B cell (primary cell): ENCODE measurements around the gene RAB3IL1. TPM values are rescaled to one million over a fixed set of nuclear protein-coding genes. Genes with fewer than 3 reads are reported as not detected.

ENCODE experiments used
- ATAC-seq: fragments of 200-7000 bp; cut with Tn5 transposase; one replicate; pipeline ENCODE4 v1.10.0; 2021; ENCODE audit warnings: low read depth, mild to moderate bottlenecking, moderate number of reproducible peaks, moderate library complexity
- CTCF ChIA-PET: fragments of 350-600 bp; sonication (Branson Sonifier 250); formaldehyde crosslinking; loops from one replicate; lab custom pipeline; 2021; ENCODE audit warnings: antibody characterized with exemption, inconsistent platforms; lab: Charles Lee
- POLR2A ChIA-PET: fragments of 350-600 bp; sonication (Branson Sonifier 250); formaldehyde crosslinking; loops from one replicate; lab custom pipeline; 2021; ENCODE audit warnings: antibody characterized with exemption; lab: Charles Lee
- DNase-seq: peaks from one replicate; pipeline ENCODE4 v3.0.0; 2013
- H2AFZ ChIP-seq: 2 replicates; pipeline ENCODE4 v1.6.1; 2012; ENCODE audit warnings: mild to moderate bottlenecking, low read depth, low read length; ENCODE audit not compliant: insufficient read depth, poor library complexity, severe bottlenecking
- H3K27ac ChIP-seq, 2 donors: 1 replicate in 1 of 2; 2 replicates in 1 of 2; pipeline ENCODE4 v1.5.1; 2012 to 2013; ENCODE audit warnings: low read length in 2 of 2, mild to moderate bottlenecking in 2 of 2, moderate library complexity in 1 of 2
- H3K27me3 ChIP-seq, 4 experiments: fragments of 200-600 bp in 1 of 4; sonication (generic) in 1 of 4; replicated peaks in 1 of 4; 1 replicate in 2 of 4; 2 replicates in 2 of 4; pipeline versions ENCODE4 v1.6.1 to v1.7.0; 2013 to 2016; ENCODE audit warnings: low read length in 3 of 4, mild to moderate bottlenecking in 2 of 4, mixed read lengths in 1 of 4, moderate library complexity in 1 of 4; ENCODE audit not compliant: insufficient read depth in 4 of 4, control insufficient read depth in 3 of 4; ENCODE audit errors: control extremely low read depth in 1 of 4
- H3K36me3 ChIP-seq, 2 experiments: replicated peaks in 1 of 2; 1 replicate in 1 of 2; 2 replicates in 1 of 2; pipeline versions ENCODE4 v1.6.1 to v1.7.1; 2013; ENCODE audit warnings: low read length in 1 of 2; ENCODE audit not compliant: insufficient read depth in 2 of 2, control insufficient read depth in 1 of 2; ENCODE audit errors: control extremely low read depth in 1 of 2, extremely low read depth in 1 of 2
- H3K4me1 ChIP-seq, 2 donors: fragments of 200-600 bp in 1 of 2; sonication (generic) in 1 of 2; 1 replicate in 1 of 2; 2 replicates in 1 of 2; pipeline versions ENCODE4 v1.5.1 to v1.6.1; 2013 to 2017; ENCODE audit warnings: low read length in 2 of 2; ENCODE audit not compliant: control insufficient read depth in 2 of 2, insufficient read depth in 2 of 2
- H3K4me2 ChIP-seq: replicated peaks from 2 replicates; pipeline ENCODE3; 2012; ENCODE audit warnings: mild to moderate bottlenecking, low read depth, low read length; ENCODE audit not compliant: poor library complexity, severe bottlenecking
- H3K4me3 ChIP-seq, 5 experiments: fragments of 200-600 bp in 1 of 5; sonication (generic) in 1 of 5; 1 replicate in 3 of 5; 2 replicates in 2 of 5; pipeline versions ENCODE4 v1.5.1 to v1.7.0; 2011 to 2016; ENCODE audit warnings: low read length in 4 of 5, mild to moderate bottlenecking in 4 of 5, low read depth in 2 of 5, control low read depth in 1 of 5, moderate library complexity in 1 of 5; ENCODE audit not compliant: insufficient read depth in 1 of 5; ENCODE audit errors: control extremely low read depth in 1 of 5, extremely low read depth in 1 of 5
- H3K79me2 ChIP-seq: fragments of 200-600 bp; sonication (generic); one replicate; pipeline ENCODE4 v1.6.0; 2016; ENCODE audit warnings: low read length; ENCODE audit not compliant: control insufficient read depth, insufficient read depth
- H3K9ac ChIP-seq: fragments of 200-600 bp; sonication (generic); 2 replicates; pipeline ENCODE4 v1.6.1; 2017; ENCODE audit warnings: mild to moderate bottlenecking, low read length, moderate library complexity
- H3K9me3 ChIP-seq, 3 donors: one replicate each; pipeline versions ENCODE4 v1.6.1 to v1.7.1; 2013; ENCODE audit warnings: low read length in 2 of 3; ENCODE audit not compliant: control insufficient read depth in 2 of 3, insufficient read depth in 1 of 3; ENCODE audit errors: control extremely low read depth in 1 of 3
- H4K20me1 ChIP-seq: 2 replicates; pipeline ENCODE4 v1.6.0; 2012; ENCODE audit warnings: mild to moderate bottlenecking, low read length; ENCODE audit not compliant: insufficient read depth, control insufficient read depth, poor library complexity, severe bottlenecking
- H3K27ac Mint-ChIP-seq: one replicate; pipeline ENCODE4 v1.8.0; 2021; ENCODE audit warnings: mixed read lengths
- H3K27me3 Mint-ChIP-seq: one replicate; pipeline ENCODE4 v1.8.0; 2021; ENCODE audit warnings: mixed read lengths
- H3K4me1 Mint-ChIP-seq: one replicate; pipeline ENCODE4 v1.8.0; 2021; ENCODE audit warnings: mixed read lengths
- H3K4me3 Mint-ChIP-seq: one replicate; pipeline ENCODE4 v1.8.0; 2021; ENCODE audit warnings: mixed read lengths
- H3K9me3 Mint-ChIP-seq: one replicate; pipeline ENCODE4 v1.8.0; 2022; ENCODE audit warnings: mixed read lengths; ENCODE audit not compliant: insufficient read depth
- CTCF ChIP-seq: fragments of 200-600 bp; IDR thresholded peaks from one replicate; pipeline ENCODE4 v1.8.0; 2022; ENCODE audit warnings: antibody characterized with exemption, mild to moderate bottlenecking
- EZH2 ChIP-seq: IDR thresholded peaks from 2 replicates; pipeline ENCODE4 v1.6.1; 2012; ENCODE audit warnings: borderline replicate concordance, low read depth, mild to moderate bottlenecking, moderate library complexity, low read length; ENCODE audit not compliant: insufficient read depth, poor library complexity, severe bottlenecking
- WGBS: methylation state at CpG from one replicate; pipeline ENCODE4 v1.1.5; 2013; ENCODE audit warnings: missing lambda C conversion rate; ENCODE audit not compliant: insufficient coverage; 5-methylcytosine and 5-hydroxymethylcytosine counted together
- intact Hi-C: fragments of 100-400 bp; cut with micrococcal nuclease; formaldehyde crosslinking; loops from one replicate; pipeline ENCODE4 v1.10.0; 2022
- polyA plus RNA-seq: library from polyadenylated mRNA; depleted of rRNA; stranded (reverse); fragments of >200 nt; gene quantifications from 2 replicates; pipeline ENCODE4 v1.2.3, GENCODE V29; 2012
- total RNA-seq, 2 donors: library from RNA; stranded (reverse); fragments of 120-200 nt in 1 of 2; gene quantifications; 1 replicate in 1 of 2; 2 replicates in 1 of 2; pipeline versions ENCODE4 v1.2.3 to v1.2.4, GENCODE V29; 2013 to 2022

The RAB3IL1 gene
- total and polyA plus RNA-seq, 2 donors (not counting 1 experiment from before 2014, with no cell fraction given): 0.27 TPM; not detected in 1

- H3K4me3 Mint-ChIP-seq: no peak overlapping the region
- Histone ChIP-seq H4K20me1 (no peaks in the 10 kb centered on the region), H3K4me1 (peaks cover 0 to 9% of the 10 kb centered on the region in 2 donors), H2AFZ (no peak overlapping the region), H3K4me2 (no peak overlapping the region), H3K4me3 (no peak overlapping the region), H3K27me3 (peaks cover 0 to 3% (median 2%) of the 10 kb centered on the region in 4 experiments), H3K79me2 (no peaks in the 10 kb centered on the region), H3K27ac (no peak overlapping the region), H3K9ac (no peak overlapping the region), H3K9me3 (peaks cover 0 to 6% (median 0%) of the 10 kb centered on the region in 3 donors), H3K36me3 (no peaks in the 10 kb centered on the region)
- CTCF ChIA-PET: interaction anchor here (2.1 to 12.0 kb wide), 3 partner anchors 175 to 202 kb away, joined by 6 to 424 read pairs (median 16); no protein-coding TSS in a partner anchor
- WGBS: 82% methylated on average over 14 of the region's 14 CpGs
- H3K27me3 Mint-ChIP-seq: peaks cover 4% of the 10 kb centered on the region
- no peaks in the 10 kb centered on the region for H3K4me1 Mint-ChIP-seq
- POLR2A ChIA-PET: no interaction called here
- ATAC-seq (no peak), DNase-seq (no peak)
- TF ChIP-seq CTCF (no peak), EZH2 (no peak)
- H3K27ac Mint-ChIP-seq: no peak overlapping the region
- intact Hi-C loops: no loop called here
- no peaks in the 10 kb centered on the region for H3K9me3 Mint-ChIP-seq
Observed at GRCh38 chr11:61906522-61906909, 10.8 kb downstream of the RAB3IL1 start.

- H3K4me3 Mint-ChIP-seq: no peak overlapping the region
- Histone ChIP-seq H3K27me3 (peaks cover 0 to 3% (median 2%) of the 10 kb centered on the region in 4 experiments), H4K20me1 (no peaks in the 10 kb centered on the region), H3K27ac (no peak overlapping the region), H3K9ac (no peak overlapping the region), H3K36me3 (no peaks in the 10 kb centered on the region), H2AFZ (no peak overlapping the region), H3K9me3 (peaks cover 0 to 6% (median 0%) of the 10 kb centered on the region in 3 donors), H3K4me2 (no peak overlapping the region), H3K79me2 (no peaks in the 10 kb centered on the region), H3K4me1 (peaks cover 0 to 9% of the 10 kb centered on the region in 2 donors), H3K4me3 (no peak overlapping the region)
- no peaks in the 10 kb centered on the region for H3K4me1 Mint-ChIP-seq
- WGBS: 79% methylated on average over 8 of the region's 14 CpGs
- no peak overlapping the region for H3K27ac Mint-ChIP-seq
- no peak for ATAC-seq
- ChIA-PET POLR2A (no interaction called here), CTCF (interaction anchor here (2.1 to 12.0 kb wide), 2 partner anchors 178 to 202 kb away, joined by 6 to 424 read pairs; no protein-coding TSS in a partner anchor)
- no peak for DNase-seq
- peaks cover 4% of the 10 kb centered on the region for H3K27me3 Mint-ChIP-seq
- intact Hi-C loops: no loop called here
- H3K9me3 Mint-ChIP-seq: no peaks in the 10 kb centered on the region
- no peak for TF ChIP-seq CTCF
- TF ChIP-seq EZH2: no peak
Observed at GRCh38 chr11:61905801-61906521, 11.4 kb downstream of the RAB3IL1 start.
